Measurements from ENCODE around the gene SWSAP1. TPM values are rescaled to one million over a fixed set of nuclear protein-coding genes. Genes with fewer than 3 reads are reported as not detected.

Gene SWSAP1, protein sequence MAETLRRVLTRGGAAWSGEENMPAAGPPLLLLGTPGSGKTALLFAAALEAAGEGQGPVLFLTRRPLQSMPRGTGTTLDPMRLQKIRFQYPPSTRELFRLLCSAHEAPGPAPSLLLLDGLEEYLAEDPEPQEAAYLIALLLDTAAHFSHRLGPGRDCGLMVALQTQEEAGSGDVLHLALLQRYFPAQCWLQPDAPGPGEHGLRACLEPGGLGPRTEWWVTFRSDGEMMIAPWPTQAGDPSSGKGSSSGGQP
- total RNA-seq (0.50 and 0.51 TPM in 2 replicates), polyA plus RNA-seq (0.76 and 1.2 TPM in 2 replicates), polyA minus RNA-seq (ENCODE audit: low replicate concordance) (0.96 TPM in 1 of 2 replicates, not detected in the other)
- polyA plus RNA-seq (2012) = 1.6 and 1.7 TPM in 2 replicates

GRCh38 chr19:11374433-11375142 lies at the start of gene SWSAP1:
SWSAP1 (plus strand) TSS chr19:11374666; CDS start chr19:11374681, 15 bp downstream.
- Histone ChIP-seq H3K4me1 (ENCODE audit: control insufficient read depth, extremely low read depth, insufficient read depth, low read length) (peaks cover 29% of the 10 kb centered on the region), H2AFZ (ENCODE audit: low read length) (peak within 1 kb of the TSS; percentile 93), H3K4me2 (ENCODE audit: extremely low read depth, insufficient read depth, low read length) (peak within 1 kb of the TSS; percentile 96), H3K9ac (ENCODE audit: insufficient read depth, low read length) (peak within 1 kb of the TSS; percentile 75), H3K27ac (ENCODE audit: insufficient read depth, low read length) (peak within 1 kb of the TSS; percentile 77), H3K27me3 (ENCODE audit: control insufficient read depth, insufficient read depth, low read length) (no peaks in the 10 kb centered on the region), H4K20me1 (ENCODE audit: control insufficient read depth, extremely low read depth, insufficient read depth, low read length) (no peaks in the 10 kb centered on the region), H3K79me2 (ENCODE audit: control insufficient read depth, insufficient read depth, low read length) (peaks cover 3% of the 10 kb centered on the region), H3K9me3 (ENCODE audit: control insufficient read depth, insufficient read depth, low read depth, low read length) (no peaks in the 10 kb centered on the region), H3K4me3 (replicated peaks in 1 of 4; ENCODE audit: control extremely low read depth in 1 of 4, insufficient read depth in 1 of 4, low read depth in 3 of 4, low read length in 4 of 4) (peak within 1 kb of the TSS; percentile 68 to 77 (median 69)), H3K36me3 (ENCODE audit: control insufficient read depth, insufficient read depth, low read length) (no peaks in the 10 kb centered on the region)
- DNase-seq (ENCODE audit: low read depth in 2 of 2) = peak; percentile 99 to 100
- TF ChIP-seq EZH2 (IDR thresholded peaks at IDR 0.05; ENCODE audit: low read length, missing control alignments) = no peak
- TF ChIP-seq, protein P1, sequence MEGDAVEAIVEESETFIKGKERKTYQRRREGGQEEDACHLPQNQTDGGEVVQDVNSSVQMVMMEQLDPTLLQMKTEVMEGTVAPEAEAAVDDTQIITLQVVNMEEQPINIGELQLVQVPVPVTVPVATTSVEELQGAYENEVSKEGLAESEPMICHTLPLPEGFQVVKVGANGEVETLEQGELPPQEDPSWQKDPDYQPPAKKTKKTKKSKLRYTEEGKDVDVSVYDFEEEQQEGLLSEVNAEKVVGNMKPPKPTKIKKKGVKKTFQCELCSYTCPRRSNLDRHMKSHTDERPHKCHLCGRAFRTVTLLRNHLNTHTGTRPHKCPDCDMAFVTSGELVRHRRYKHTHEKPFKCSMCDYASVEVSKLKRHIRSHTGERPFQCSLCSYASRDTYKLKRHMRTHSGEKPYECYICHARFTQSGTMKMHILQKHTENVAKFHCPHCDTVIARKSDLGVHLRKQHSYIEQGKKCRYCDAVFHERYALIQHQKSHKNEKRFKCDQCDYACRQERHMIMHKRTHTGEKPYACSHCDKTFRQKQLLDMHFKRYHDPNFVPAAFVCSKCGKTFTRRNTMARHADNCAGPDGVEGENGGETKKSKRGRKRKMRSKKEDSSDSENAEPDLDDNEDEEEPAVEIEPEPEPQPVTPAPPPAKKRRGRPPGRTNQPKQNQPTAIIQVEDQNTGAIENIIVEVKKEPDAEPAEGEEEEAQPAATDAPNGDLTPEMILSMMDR (conservative IDR thresholded peaks at IDR 0.05 in 1 of 2, IDR thresholded peaks at IDR 0.05 in 1 of 2; ENCODE audit: low read depth in 1 of 2, low read length in 2 of 2) = no peak

DNA sequence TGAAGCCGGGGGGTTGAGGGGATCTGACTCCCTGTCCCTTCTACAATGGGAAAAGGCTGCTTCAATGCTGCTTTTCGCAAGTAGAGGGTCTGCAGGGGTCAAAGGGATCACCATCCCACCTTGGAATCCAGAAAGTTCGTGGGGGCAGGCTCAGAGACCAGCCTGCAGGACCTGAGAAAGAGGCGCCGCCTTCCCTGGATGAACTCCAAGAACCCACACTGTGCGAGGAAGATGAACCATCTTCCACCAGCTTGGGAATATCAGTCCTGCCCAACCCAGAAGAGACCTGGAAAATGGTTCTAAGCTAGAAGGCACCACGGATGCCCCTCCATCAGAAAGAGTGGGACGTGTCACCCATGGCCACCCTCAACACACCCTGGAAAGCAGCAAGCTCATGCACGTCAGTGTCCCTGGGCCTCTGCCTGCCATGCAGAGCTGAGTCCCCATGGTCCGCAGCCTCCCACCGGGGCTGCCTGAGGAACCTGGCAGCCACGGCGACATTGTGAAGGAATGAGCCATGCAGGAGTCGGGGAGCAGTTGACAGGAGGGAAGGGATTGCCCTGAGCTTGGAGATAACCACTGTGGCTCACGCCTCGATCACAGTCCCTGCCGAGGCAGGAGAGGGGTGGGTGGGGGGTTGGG lies 49.6 kb upstream of the SWSAP1 start:
- Histone ChIP-seq H2AFZ (ENCODE audit: low read length) (no peak overlapping the region), H3K27ac (ENCODE audit: insufficient read depth, low read length) (no peak overlapping the region), H3K27me3 (ENCODE audit: control insufficient read depth, insufficient read depth, low read length) (no peaks in the 10 kb centered on the region), H4K20me1 (ENCODE audit: control insufficient read depth, extremely low read depth, insufficient read depth, low read length) (no peaks in the 10 kb centered on the region), H3K9me3 (ENCODE audit: control insufficient read depth, insufficient read depth, low read depth, low read length) (no peaks in the 10 kb centered on the region), H3K4me3 (replicated peaks in 1 of 4; ENCODE audit: control extremely low read depth in 1 of 4, insufficient read depth in 1 of 4, low read depth in 3 of 4, low read length in 4 of 4) (no peak overlapping the region), H3K4me1 (ENCODE audit: control insufficient read depth, extremely low read depth, insufficient read depth, low read length) (peaks cover 14% of the 10 kb centered on the region), H3K79me2 (ENCODE audit: control insufficient read depth, insufficient read depth, low read length) (no peaks in the 10 kb centered on the region), H3K9ac (ENCODE audit: insufficient read depth, low read length) (no peak overlapping the region), H3K36me3 (ENCODE audit: control insufficient read depth, insufficient read depth, low read length) (no peaks in the 10 kb centered on the region), H3K4me2 (ENCODE audit: extremely low read depth, insufficient read depth, low read length) (no peak overlapping the region)
- TF ChIP-seq, protein P1 (conservative IDR thresholded peaks at IDR 0.05 in 1 of 2, IDR thresholded peaks at IDR 0.05 in 1 of 2; ENCODE audit: low read depth in 1 of 2, low read length in 2 of 2) = no peak
- no peak for TF ChIP-seq EZH2 (IDR thresholded peaks at IDR 0.05; ENCODE audit: low read length, missing control alignments)
- no peak for DNase-seq (ENCODE audit: low read depth in 2 of 2)

DNA sequence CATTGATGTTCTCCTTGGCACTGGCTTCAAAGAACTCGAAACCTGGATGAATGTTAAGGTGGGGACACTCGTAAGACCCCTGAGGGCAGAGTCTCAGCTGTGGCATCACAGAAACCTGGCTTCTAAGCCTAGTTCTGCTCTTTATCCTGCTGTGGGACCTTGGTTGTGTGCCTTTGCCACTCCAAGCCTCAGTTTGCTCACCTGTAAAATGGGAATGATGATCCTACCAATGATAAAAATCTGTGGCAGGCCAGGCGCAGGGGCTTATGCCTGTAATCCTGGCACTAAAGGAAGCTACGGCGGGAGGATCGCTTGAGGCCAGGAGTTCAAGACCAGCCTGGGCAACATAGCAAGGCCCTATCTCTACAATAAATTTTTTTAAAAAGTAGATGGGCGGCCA lies 48.9 kb upstream of the SWSAP1 start:
- no peak overlapping the region for H3K4me3 ChIP-seq (replicated peaks in 1 of 4; ENCODE audit: control extremely low read depth in 1 of 4, insufficient read depth in 1 of 4, low read depth in 3 of 4, low read length in 4 of 4)
- no peak overlapping the region for H3K4me2 ChIP-seq (ENCODE audit: extremely low read depth, insufficient read depth, low read length)
- TF ChIP-seq, protein P1 (conservative IDR thresholded peaks at IDR 0.05 in 1 of 2, IDR thresholded peaks at IDR 0.05 in 1 of 2; ENCODE audit: low read depth in 1 of 2, low read length in 2 of 2) = no peak
- TF ChIP-seq EZH2 (IDR thresholded peaks at IDR 0.05; ENCODE audit: low read length, missing control alignments) = no peak

More for the DNA sequence above, 48.9 kb upstream of the SWSAP1 start:
- no peak overlapping the region for H3K9ac ChIP-seq (ENCODE audit: insufficient read depth, low read length)
- DNase-seq (ENCODE audit: low read depth in 2 of 2) = no peak
- no peaks in the 10 kb centered on the region for H4K20me1 ChIP-seq (ENCODE audit: control insufficient read depth, extremely low read depth, insufficient read depth, low read length)
- H3K27ac ChIP-seq (ENCODE audit: insufficient read depth, low read length) = no peak overlapping the region
- H2AFZ ChIP-seq (ENCODE audit: low read length) = no peak overlapping the region
- H3K79me2 ChIP-seq (ENCODE audit: control insufficient read depth, insufficient read depth, low read length) = no peaks in the 10 kb centered on the region
- no peaks in the 10 kb centered on the region for H3K36me3 ChIP-seq (ENCODE audit: control insufficient read depth, insufficient read depth, low read length)
- peaks cover 14% of the 10 kb centered on the region for H3K4me1 ChIP-seq (ENCODE audit: control insufficient read depth, extremely low read depth, insufficient read depth, low read length)
- no peaks in the 10 kb centered on the region for H3K27me3 ChIP-seq (ENCODE audit: control insufficient read depth, insufficient read depth, low read length)
- no peaks in the 10 kb centered on the region for H3K9me3 ChIP-seq (ENCODE audit: control insufficient read depth, insufficient read depth, low read depth, low read length)

All from fibroblast of lung (primary cell).